HG02623 (cell line): ENCODE measurements around the gene NYAP2.

Source experiments
- ATAC-seq: cut with Tn5 transposase; IDR thresholded peaks from one replicate; pipeline ENCODE4 v1.9.1; 2021; ENCODE audit warnings: moderate library complexity; ENCODE audit not compliant: unreplicated experiment

Gene NYAP2

GRCh38 chr2:225425284-225425683 is 25.8 kb downstream of the NYAP2 start:
- no peak for ATAC-seq

- ATAC-seq = no peak
Measured at GRCh38 chr2:225428360-225428759, 28.9 kb downstream of the NYAP2 start.

- ATAC-seq = no peak
Measured at GRCh38 chr2:225429717-225430116, 30.2 kb downstream of the NYAP2 start.

DNA sequence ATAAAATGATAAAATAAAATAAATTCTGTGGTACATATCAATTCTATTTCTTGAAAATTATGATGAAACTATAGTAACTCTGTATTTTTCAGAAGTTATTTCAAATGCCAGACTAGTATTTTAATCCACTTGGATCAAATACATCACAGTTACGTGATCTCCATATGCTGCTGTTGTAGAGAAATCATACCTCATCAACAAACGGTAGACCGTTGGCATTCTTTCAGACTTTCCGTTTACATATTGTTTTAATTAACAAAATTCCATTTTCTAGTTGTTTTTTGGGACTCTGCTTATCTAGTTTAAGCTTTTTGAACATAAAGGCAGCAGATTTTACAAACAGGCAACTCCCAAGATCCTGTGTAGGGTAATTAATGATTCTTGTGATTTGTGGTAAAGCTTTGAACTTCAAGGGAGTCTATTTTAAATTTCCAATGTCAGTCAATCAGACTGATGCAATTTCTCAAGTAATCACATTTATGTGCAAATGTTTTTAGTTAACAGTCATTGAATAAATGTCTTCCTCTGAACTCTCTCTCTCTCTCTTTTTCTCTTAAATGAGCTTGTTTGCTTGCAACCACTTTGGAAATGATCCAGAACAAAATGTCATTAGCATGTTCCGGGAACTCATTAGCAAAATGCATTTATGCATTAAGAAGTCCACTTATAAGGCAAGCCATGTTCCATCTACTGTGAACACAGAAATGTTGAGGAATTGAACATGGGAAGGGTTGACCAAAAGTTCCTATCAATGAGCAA is 31.8 kb downstream of the NYAP2 start:
- ATAC-seq = no peak

DNA sequence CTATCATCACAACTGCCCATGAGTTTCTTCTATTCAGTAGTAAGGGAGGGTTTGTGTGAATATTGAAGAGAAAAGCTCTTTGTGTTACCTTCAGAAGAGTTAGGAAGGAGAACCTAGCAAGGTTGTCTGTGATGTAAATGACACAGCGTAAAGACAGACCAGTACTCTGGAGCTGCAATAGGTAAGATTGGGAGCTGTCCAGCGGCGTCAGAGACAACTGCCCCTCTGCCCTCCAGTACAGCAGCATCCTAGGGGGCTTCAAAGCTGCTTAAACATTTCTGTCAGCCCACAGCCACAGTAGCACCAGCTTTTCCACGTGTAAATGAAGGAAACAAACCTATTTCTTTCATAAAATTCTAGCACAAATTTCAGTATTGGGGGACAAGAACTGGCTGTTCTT is 34.5 kb downstream of the NYAP2 start:
- ATAC-seq = no peak

GRCh38 chr2:225437319-225437718 is 37.8 kb downstream of the NYAP2 start:
- no peak for ATAC-seq

DNA sequence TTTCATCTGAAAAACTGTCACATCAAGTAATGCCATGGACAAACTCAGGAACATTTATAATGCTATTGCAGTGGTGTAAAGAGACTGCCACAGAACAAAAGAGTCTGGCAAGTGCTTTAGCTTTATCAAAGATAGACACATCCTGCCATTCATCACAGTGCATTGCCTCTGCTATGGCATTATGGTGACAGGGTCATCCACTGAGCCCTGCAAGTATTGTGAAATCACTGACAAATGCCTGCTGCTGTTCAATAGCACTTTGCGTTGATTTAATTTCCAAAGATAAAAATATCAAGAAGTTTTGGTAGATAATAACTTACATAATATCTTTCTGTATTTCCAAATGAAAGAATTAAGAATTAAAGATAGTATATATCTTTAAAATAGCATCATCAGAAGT is 38.7 kb downstream of the NYAP2 start:
- no peak for ATAC-seq

GRCh38 chr2:225452677-225453076 is 53.2 kb downstream of the NYAP2 start:
- ATAC-seq = no peak

GRCh38 chr2:225454412-225454811 is 54.9 kb downstream of the NYAP2 start:
- ATAC-seq = no peak

GRCh38 chr2:225456619-225457260 is 57.2 kb downstream of the NYAP2 start:
- ATAC-seq = no peak

GRCh38 chr2:225457482-225457881 is 58.0 kb downstream of the NYAP2 start:
- ATAC-seq = no peak

- ATAC-seq = no peak
Measured at GRCh38 chr2:225458431-225459117, 59.1 kb downstream of the NYAP2 start.

GRCh38 chr2:225462417-225462816 is 62.9 kb downstream of the NYAP2 start:
- ATAC-seq = no peak

- no peak for ATAC-seq
Measured at GRCh38 chr2:225462945-225463344, 63.4 kb downstream of the NYAP2 start.

DNA sequence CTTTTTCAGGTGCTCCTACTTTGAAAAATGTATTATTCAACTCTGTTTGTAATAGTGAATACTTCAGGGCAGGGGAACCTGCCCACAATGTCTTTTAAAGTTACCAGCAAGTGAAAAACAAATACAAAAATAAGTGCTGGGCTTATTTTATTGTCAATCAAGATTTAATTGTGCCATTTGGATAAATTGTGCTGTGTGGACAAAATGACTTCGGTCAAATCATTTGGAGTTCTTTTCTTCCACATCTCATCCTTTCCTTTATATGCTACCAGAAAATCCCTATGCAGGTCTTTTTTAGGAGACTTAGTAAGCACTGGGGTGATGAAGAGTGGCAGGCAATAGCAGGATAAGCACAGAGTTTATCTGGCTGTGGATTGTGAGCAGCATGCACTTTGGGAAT is 63.9 kb downstream of the NYAP2 start:
- no peak for ATAC-seq

GRCh38 chr2:225464346-225465025 is 65.0 kb downstream of the NYAP2 start:
- ATAC-seq = peak; percentile 76

DNA sequence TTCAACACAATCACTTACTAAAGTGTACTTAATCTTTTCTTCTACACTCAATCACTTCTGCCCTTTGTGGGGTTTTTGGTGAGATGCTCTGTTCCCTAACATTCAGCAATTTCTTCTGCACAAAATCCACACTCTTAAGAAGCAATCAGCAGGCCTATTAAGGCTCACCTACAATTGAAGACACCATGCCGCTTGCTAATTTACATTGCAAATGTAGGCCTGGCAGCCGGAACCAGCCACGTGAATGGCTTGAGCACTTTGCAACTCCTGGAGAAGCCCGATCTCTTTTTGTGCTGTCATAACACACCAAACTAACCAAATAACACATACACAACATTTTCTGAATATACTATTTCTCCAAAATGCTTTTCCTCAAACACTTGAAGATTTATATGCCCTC is 66.3 kb downstream of the NYAP2 start:
- no peak for ATAC-seq

DNA sequence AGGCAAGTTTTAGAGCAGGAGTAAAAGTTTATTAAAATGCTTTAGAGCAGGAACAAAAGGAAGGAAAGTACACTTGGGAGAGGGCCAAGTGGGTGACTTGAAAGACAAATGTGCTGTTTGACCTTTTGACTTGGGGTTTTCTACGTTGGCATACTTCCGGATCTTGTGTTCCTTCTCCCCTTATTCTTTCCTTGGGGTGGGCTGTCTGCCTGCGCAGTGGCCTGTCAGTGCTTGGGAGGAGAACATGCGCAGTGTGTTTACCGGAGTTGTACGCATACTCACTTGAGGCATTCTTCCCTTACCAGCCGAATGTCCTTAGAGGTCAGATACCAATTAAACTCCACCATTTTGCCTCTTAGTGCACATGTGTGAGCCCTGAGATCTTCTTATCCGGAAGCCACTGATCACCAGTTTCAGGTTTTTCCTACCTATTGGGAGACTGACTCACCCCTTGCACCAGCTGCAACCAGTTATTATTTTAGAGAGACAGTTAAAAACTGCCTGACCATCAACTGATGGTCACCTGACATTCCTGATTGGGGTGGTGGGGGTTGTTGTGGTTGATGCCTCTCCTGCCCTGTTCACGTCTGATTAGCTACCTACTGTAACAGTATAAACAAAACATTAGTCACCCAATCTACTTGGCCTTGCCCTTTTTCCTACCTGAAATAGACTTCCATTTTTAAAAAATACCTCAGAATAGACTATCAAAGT is 67.5 kb downstream of the NYAP2 start:
- no peak for ATAC-seq

GRCh38 chr2:225468131-225468530 is 68.6 kb downstream of the NYAP2 start:
- no peak for ATAC-seq

DNA sequence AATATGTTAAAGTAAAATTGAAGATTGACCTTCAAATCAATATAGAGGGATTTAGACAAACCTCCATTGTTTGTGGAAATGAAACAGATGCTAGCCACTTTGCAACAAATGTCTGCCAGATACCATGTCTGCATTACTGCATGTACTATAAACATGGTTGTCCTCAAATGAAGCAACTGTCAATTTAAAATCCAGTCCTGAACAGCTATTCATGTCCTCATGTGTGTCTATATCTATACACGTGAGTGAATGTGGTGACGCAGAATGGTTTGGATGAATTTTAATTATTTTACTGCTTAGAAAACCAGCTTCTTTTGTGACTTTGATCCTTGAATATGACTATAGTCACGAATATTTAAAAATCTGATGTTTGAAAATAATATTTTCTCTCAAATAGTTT is 71.5 kb downstream of the NYAP2 start:
- ATAC-seq = no peak

- ATAC-seq = no peak
Measured at GRCh38 chr2:225471482-225471881, 72.0 kb downstream of the NYAP2 start.
